ENCODE data around the gene MRPL1. TPM values are rescaled to one million over a fixed set of nuclear protein-coding genes. Genes with fewer than 3 reads are reported as not detected.
A peak's percentile ranks its signal among the peaks of the same experiment; 100 is the strongest.
"Not testable (repeated sequence)": the region's sequence is repeated elsewhere in the genome, so short reads cannot be mapped to it uniquely, and the experiment has no call there.

The MRPL1 gene
- total RNA-seq, 4 donors from 2014 or later = 17.1 to 25.6 (median 20.4) TPM

GRCh38 chr4:77956917-77957316 lies 94.3 kb downstream of the MRPL1 start:
- Histone ChIP-seq H3K4me1 (no peaks in the 10 kb centered on the region), H3K4me3 (no peak overlapping the region), H3K27me3 (no peaks in the 10 kb centered on the region), H3K36me3 (peaks cover 0 to 31% of the 10 kb centered on the region in 2 donors), H3K9me3 (no peaks in the 10 kb centered on the region), H3K27ac (no peak overlapping the region)
- no peak for ATAC-seq
- TF ChIP-seq CTCF (IDR thresholded peaks at IDR 0.05) (no peak), EP300 (IDR thresholded peaks at IDR 0.05) (no peak), POLR2AphosphoS5 (IDR thresholded peaks at IDR 0.05) (no peak), POLR2A (IDR thresholded peaks at IDR 0.05) (no peak)
- WGBS, 2 donors (ENCODE audit: low coverage in 1 of 2) = 79 to 85% methylated on average over 5 of the region's 5 CpGs

GRCh38 chr4:77958897-77959296 lies 96.3 kb downstream of the MRPL1 start:
- Histone ChIP-seq H3K4me3 (no peak overlapping the region), H3K27ac (no peak overlapping the region), H3K36me3 (peaks cover 0 to 11% of the 10 kb centered on the region in 2 donors), H3K9me3 (no peaks in the 10 kb centered on the region), H3K4me1 (no peaks in the 10 kb centered on the region), H3K27me3 (no peaks in the 10 kb centered on the region)
- ATAC-seq = no peak
- 54 to 87% methylated on average over 1 to 2 of the region's 2 CpGs for WGBS, 2 donors (ENCODE audit: low coverage in 1 of 2)
- TF ChIP-seq EP300 (IDR thresholded peaks at IDR 0.05) (no peak), POLR2A (IDR thresholded peaks at IDR 0.05) (no peak), POLR2AphosphoS5 (IDR thresholded peaks at IDR 0.05) (no peak), CTCF (IDR thresholded peaks at IDR 0.05) (no peak)

GRCh38 chr4:77959566-77960338 lies 97.1 kb downstream of the MRPL1 start:
- no peaks in the 10 kb centered on the region for H3K9me3 ChIP-seq
- no peak overlapping the region for H3K4me3 ChIP-seq
- H3K4me1 ChIP-seq = no peaks in the 10 kb centered on the region
- H3K27ac ChIP-seq = no peak overlapping the region
- 39 to 53% methylated on average over 4 to 6 of the region's 6 CpGs for WGBS, 2 donors (ENCODE audit: low coverage in 1 of 2)
- no peaks in the 10 kb centered on the region for H3K27me3 ChIP-seq
- peak; percentile 42 to 60 (median 60) for TF ChIP-seq CTCF (IDR thresholded peaks at IDR 0.05)
- no peak for TF ChIP-seq POLR2AphosphoS5 (IDR thresholded peaks at IDR 0.05)
- ATAC-seq = no peak
- H3K36me3 ChIP-seq = peaks cover 0 to 2% of the 10 kb centered on the region in 2 donors

- no peaks in the 10 kb centered on the region for H3K36me3 ChIP-seq
- ATAC-seq = no peak
- H3K9me3 ChIP-seq = no peaks in the 10 kb centered on the region
- no peaks in the 10 kb centered on the region for H3K4me1 ChIP-seq
- WGBS, 2 donors (ENCODE audit: low coverage in 1 of 2) = 81 to 83% methylated on average over 4 to 5 of the region's 5 CpGs
- H3K27me3 ChIP-seq = no peaks in the 10 kb centered on the region
- no peak overlapping the region for H3K27ac ChIP-seq
- TF ChIP-seq EP300 (IDR thresholded peaks at IDR 0.05) = no peak
- H3K4me3 ChIP-seq = no peak overlapping the region
These were observed 97.7 kb downstream of the MRPL1 start for GRCh38 chr4:77960367-77960766.

GRCh38 chr4:77963004-77963403 lies 100.4 kb downstream of the MRPL1 start:
- WGBS, 2 donors (ENCODE audit: low coverage in 1 of 2) = 93 to 100% methylated on average over 2 of the region's 2 CpGs
- no peak for ATAC-seq
- H3K27ac ChIP-seq = no peak overlapping the region

GRCh38 chr4:77973657-77974056 lies 111.0 kb downstream of the MRPL1 start:
- ATAC-seq, H3K9me3 ChIP-seq, H3K36me3 ChIP-seq, H3K27me3 ChIP-seq, H3K27ac ChIP-seq, H3K4me3 ChIP-seq, H3K4me1 ChIP-seq: not testable (repeated sequence)
- WGBS, 2 donors (ENCODE audit: low coverage in 1 of 2) = 86% methylated on average over 1 of the region's 1 CpG; no CpG with 5 or more reads in 1 of the 2 donors

More at GRCh38 chr4:77963004-77963403, 100.4 kb downstream of the MRPL1 start:
- Histone ChIP-seq H3K4me1 (no peaks in the 10 kb centered on the region), H3K36me3 (no peaks in the 10 kb centered on the region), H3K27me3 (no peaks in the 10 kb centered on the region), H3K9me3 (peaks cover 0 to 2% (median 0%) of the 10 kb centered on the region in 3 donors), H3K4me3 (no peak overlapping the region)
- TF ChIP-seq EP300 (IDR thresholded peaks at IDR 0.05) = no peak
- no peak for TF ChIP-seq POLR2A (IDR thresholded peaks at IDR 0.05)
- no peak for TF ChIP-seq CTCF (IDR thresholded peaks at IDR 0.05)
- TF ChIP-seq POLR2AphosphoS5 (IDR thresholded peaks at IDR 0.05) = no peak

- not testable (repeated sequence) for H3K27me3 ChIP-seq, H3K9me3 ChIP-seq, H3K36me3 ChIP-seq, H3K4me1 ChIP-seq, H3K4me3 ChIP-seq, ATAC-seq, H3K27ac ChIP-seq
- WGBS, 2 donors (ENCODE audit: low coverage in 1 of 2) = 80 to 88% methylated on average over 1 to 6 of the region's 6 CpGs
These were observed 120.4 kb downstream of the MRPL1 start for GRCh38 chr4:77982900-77983540.

- ATAC-seq, H3K36me3 ChIP-seq, H3K9me3 ChIP-seq, H3K4me1 ChIP-seq, H3K27me3 ChIP-seq, H3K4me3 ChIP-seq, H3K27ac ChIP-seq: not testable (repeated sequence)
- no CpG with 5 or more reads among the region's 44 CpGs for WGBS, 2 donors (ENCODE audit: low coverage in 1 of 2)
These were observed 121.1 kb downstream of the MRPL1 start for GRCh38 chr4:77983612-77984311.

All from gastroesophageal sphincter (tissue), 4 donors.